GM12801 (cell line): ENCODE results near the gene ETS2.

ENCODE experiments used
- CTCF ChIP-seq: IDR thresholded peaks from one replicate; pipeline ENCODE4 v1.5.1; 2011; ENCODE audit warnings: control low read depth; ENCODE audit not compliant: insufficient read length; ENCODE audit errors: extremely low read depth

The ETS2 gene

DNA sequence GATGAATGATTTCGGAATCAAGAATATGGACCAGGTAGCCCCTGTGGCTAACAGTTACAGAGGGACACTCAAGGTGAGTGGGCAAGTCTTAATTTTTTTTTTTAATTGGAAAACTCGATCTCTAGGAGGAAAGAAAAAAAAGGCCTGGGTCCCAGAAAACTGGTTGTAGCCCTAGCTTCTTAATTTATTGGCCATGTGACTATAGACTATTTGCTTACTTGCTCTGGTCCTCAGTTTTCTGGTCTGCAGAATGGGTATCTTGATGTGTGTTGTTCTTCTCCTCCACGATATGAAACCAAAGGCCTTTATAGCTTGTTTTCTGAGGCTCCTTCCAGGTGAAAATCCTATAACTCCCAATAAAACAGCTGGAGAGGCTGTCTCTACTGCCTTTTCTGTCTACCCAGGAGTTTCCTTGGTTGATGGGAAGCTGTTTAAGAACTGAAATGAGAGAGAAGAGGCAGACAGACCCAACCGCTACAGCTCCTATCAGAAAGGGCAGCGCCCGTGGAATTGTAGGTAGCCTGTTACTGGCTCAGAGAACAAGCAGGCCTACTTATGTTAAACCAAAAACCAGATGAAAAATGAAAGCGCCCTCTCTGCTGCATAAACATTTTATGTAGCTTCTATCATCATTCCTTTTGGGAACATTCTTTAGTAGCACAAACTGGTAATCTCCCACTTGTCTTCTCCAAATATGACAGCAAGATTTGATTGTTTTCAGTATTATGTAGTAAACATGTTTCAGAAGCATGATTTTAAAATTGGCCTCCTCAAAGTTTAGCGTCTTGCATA is 4.5 kb downstream of the ETS2 start:
- TF ChIP-seq CTCF: no peak

GRCh38 chr21:38810826-38811164 is 5.1 kb downstream of the ETS2 start:
- no peak for TF ChIP-seq CTCF

DNA sequence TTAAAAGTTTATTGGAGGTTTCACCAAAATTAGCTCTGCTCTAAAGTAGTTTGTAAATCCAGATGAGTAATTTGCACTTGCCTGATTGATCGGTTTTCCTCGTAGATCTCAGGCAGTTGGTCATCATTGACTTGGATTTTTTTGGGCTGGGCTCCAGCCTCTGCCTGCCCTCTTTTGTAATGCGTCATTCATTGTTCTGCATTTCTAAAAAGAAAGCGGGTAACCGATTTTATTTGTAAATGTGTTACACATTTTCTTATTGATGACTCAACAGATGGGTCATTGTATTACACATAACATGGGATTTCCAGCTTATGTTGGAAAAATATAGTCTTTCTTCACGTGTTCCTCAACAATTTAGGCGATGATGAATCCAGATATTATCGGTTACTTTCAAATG is 5.5 kb downstream of the ETS2 start:
- TF ChIP-seq CTCF: no peak

DNA sequence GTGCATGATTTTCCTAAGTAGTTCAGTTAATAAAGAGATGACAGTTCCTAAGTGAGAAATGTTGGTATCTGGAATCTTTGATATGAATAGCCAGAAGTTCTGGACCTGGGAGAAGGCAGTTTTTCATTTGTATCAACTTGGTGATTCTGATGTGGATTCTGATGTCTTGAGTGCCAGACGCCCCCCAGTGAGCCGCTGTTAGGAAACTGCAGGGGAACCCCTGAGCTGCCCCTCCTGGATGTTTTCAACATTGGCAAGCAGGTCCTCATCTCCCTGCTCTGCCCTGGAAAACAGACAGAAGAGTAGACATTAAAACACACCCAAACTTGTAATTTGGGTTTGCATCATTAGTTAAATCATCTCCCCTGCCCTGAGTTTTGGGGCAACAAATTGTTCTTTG is 7.4 kb downstream of the ETS2 start:
- no peak for TF ChIP-seq CTCF

GRCh38 chr21:38813547-38813946 is 7.8 kb downstream of the ETS2 start:
- no peak for TF ChIP-seq CTCF

DNA sequence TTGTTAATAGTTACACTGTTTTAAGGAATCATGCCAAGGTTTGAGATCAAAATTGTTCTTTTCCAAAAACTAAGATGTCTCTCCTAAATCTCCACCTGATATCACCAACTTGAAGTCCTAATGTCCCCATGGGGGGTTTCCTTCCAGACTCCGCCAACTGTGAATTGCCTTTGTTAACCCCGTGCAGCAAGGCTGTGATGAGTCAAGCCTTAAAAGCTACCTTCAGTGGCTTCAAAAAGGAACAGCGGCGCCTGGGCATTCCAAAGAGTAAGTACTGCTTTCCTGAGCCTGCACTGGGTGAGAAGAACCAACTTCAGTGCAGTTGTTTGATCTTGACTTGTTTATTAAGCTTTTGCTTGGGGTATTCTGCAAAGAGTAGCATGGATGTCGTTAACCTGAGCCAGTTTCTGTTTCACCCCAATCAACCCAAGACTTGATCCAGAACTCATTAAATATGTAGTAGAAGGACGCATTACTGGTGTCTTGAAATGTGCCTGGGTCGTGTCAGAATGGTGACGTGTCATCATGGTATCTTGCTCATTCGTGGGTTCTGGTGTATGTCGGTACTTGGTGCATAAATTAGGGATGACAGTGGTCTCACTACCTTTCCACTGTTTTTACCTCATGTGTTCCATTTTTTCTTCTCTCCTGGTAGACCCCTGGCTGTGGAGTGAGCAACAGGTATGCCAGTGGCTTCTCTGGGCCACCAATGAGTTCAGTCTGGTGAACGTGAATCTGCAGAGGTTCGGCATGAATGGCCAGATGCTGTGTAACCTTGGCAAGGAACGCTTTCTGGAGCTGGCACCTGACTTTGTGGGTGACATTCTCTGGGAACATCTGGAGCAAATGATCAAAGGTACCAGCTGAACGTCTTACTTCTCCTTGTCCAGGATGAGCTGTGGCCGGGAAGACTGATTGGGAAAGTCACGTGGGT is 8.7 kb downstream of the ETS2 start:
- TF ChIP-seq CTCF: no peak

GRCh38 chr21:38815060-38815405 is 9.3 kb downstream of the ETS2 start:
- TF ChIP-seq CTCF: no peak
